HepG2 (cell line): Measurements from ENCODE around the gene OR13C3.

ENCODE experiments used
- ATF1 ChIP-seq: IDR thresholded peaks from 2 replicates; pipeline ENCODE4 v1.6.1; 2016; ENCODE audit warnings: mild to moderate bottlenecking, control low read depth
- BRD4 ChIP-seq: sonication (generic); formaldehyde crosslinking; IDR thresholded peaks from 2 replicates; pipeline ENCODE4 v1.4.0; 2020; ENCODE audit warnings: missing genetic modification reagents
- GABPA ChIP-seq, 2 experiments: IDR thresholded peaks; 2 replicates each; pipeline ENCODE4 v1.6.1; 2011 to 2016; ENCODE audit warnings: low read depth in 2 of 2, low read length in 1 of 2, missing biosample characterization in 1 of 2, missing genetic modification characterization in 1 of 2
- HOXA5 ChIP-seq: sonication (generic); formaldehyde crosslinking; IDR thresholded peaks from 2 replicates; pipeline ENCODE4 v1.4.0; 2020; ENCODE audit warnings: missing genetic modification reagents
- KAT2B ChIP-seq: fragments of 150-350 bp; IDR thresholded peaks from 2 replicates; pipeline ENCODE4 v1.6.1; 2014; ENCODE audit warnings: low read depth, low read length, borderline replicate concordance
- POGZ ChIP-seq: sonication (generic); formaldehyde crosslinking; IDR thresholded peaks from 2 replicates; pipeline ENCODE4 v1.4.0; 2020; ENCODE audit warnings: mild to moderate bottlenecking, missing genetic modification reagents
- RFX5 ChIP-seq: IDR thresholded peaks from 2 replicates; pipeline ENCODE4 v1.6.1; 2011; ENCODE audit warnings: low read depth, low read length, improper control_type of control experiment
- SIN3A ChIP-seq: IDR thresholded peaks from 2 replicates; pipeline ENCODE4 v1.6.1; 2011; ENCODE audit warnings: low read depth, mild to moderate bottlenecking, control low read depth, low read length, borderline replicate concordance
- SUZ12 ChIP-seq: fragments of 150-350 bp; IDR thresholded peaks from 2 replicates; pipeline ENCODE4 v1.6.1; 2014; ENCODE audit warnings: low read depth, low read length
- ZNF367 ChIP-seq: sonication (generic); formaldehyde crosslinking; IDR thresholded peaks from 2 replicates; pipeline ENCODE4 v1.4.0; 2020; ENCODE audit warnings: missing genetic modification reagents, borderline replicate concordance
- ZNF776 ChIP-seq: sonication (generic); formaldehyde crosslinking; IDR thresholded peaks from 2 replicates; pipeline ENCODE4 v1.4.0; 2020; ENCODE audit warnings: mild to moderate bottlenecking, missing genetic modification reagents
- TF ChIP-seq, protein P1 (sequence below): sonication (generic); formaldehyde crosslinking; IDR thresholded peaks from 2 replicates; pipeline ENCODE4 v1.5.0; 2020; ENCODE audit warnings: mild to moderate bottlenecking, missing genetic modification reagents, moderate library complexity

DNA sequence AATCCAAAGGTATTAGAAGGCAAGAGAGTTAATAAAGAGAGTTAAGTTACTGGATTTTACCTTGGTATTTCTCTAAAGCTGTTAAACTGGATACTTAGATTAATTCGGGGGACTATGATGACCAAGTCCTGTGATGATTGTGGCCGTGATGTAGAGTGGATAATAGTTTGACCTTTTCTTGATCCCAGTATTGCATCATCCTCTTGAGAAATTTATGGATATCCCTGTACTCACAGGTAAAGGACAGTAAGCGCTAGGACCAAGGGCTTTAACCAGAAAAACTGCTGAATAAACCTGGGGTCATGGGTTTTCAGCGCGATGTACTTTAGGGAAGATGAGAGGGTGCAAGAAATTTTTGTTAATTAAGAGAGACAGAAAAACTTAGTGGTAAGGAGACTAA, 40.6 kb upstream of the OR13C3 start:
- TF ChIP-seq, protein P1, sequence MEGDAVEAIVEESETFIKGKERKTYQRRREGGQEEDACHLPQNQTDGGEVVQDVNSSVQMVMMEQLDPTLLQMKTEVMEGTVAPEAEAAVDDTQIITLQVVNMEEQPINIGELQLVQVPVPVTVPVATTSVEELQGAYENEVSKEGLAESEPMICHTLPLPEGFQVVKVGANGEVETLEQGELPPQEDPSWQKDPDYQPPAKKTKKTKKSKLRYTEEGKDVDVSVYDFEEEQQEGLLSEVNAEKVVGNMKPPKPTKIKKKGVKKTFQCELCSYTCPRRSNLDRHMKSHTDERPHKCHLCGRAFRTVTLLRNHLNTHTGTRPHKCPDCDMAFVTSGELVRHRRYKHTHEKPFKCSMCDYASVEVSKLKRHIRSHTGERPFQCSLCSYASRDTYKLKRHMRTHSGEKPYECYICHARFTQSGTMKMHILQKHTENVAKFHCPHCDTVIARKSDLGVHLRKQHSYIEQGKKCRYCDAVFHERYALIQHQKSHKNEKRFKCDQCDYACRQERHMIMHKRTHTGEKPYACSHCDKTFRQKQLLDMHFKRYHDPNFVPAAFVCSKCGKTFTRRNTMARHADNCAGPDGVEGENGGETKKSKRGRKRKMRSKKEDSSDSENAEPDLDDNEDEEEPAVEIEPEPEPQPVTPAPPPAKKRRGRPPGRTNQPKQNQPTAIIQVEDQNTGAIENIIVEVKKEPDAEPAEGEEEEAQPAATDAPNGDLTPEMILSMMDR (CRISPR knock-in tag), result no peak
- TF ChIP-seq POGZ (no peak), RFX5 (no peak), SUZ12 (no peak), ZNF367 (CRISPR knock-in tag) (no peak), GABPA (IDR thresholded peaks at IDR 0.05; ENCODE audit: low read depth, low read length) (no peak), GABPA (CRISPR knock-in tag; IDR thresholded peaks at IDR 0.05; ENCODE audit: low read depth) (no peak), HOXA5 (CRISPR knock-in tag) (no peak), SIN3A (no peak), BRD4 (CRISPR knock-in tag) (no peak), KAT2B (no peak), ATF1 (CRISPR knock-in tag) (no peak), ZNF776 (no peak)
